ENCODE data around the gene B4GAT1.
A peak's percentile ranks its signal among the peaks of the same experiment; 100 is the strongest.
"Not testable (repeated sequence)": the region's sequence is repeated elsewhere in the genome, so short reads cannot be mapped to it uniquely, and the experiment has no call there.

The B4GAT1 gene

GRCh38 chr11:66322732-66323427, 24.5 kb downstream of the B4GAT1 start:
- DNase-seq = no peak

- no peak for DNase-seq
These were observed 25.8 kb downstream of the B4GAT1 start for GRCh38 chr11:66321606-66322005.

GRCh38 chr11:66320748-66321147, 26.7 kb downstream of the B4GAT1 start:
- not testable (repeated sequence) for DNase-seq

- DNase-seq = not testable (repeated sequence)
These were observed 27.1 kb downstream of the B4GAT1 start for GRCh38 chr11:66320289-66320688.

- DNase-seq = no peak
These were observed 28.8 kb downstream of the B4GAT1 start for GRCh38 chr11:66318600-66318970.

- DNase-seq = peak; percentile 73 to 82
These were observed 29.5 kb downstream of the B4GAT1 start for GRCh38 chr11:66317723-66318599.

GRCh38 chr11:66317322-66317722, 30.1 kb downstream of the B4GAT1 start:
- DNase-seq = peak; percentile 39 to 57

GRCh38 chr11:66316849-66317251, 30.6 kb downstream of the B4GAT1 start, which contains the start of gene CD248:
Gene CD248 (minus strand): TSS chr11:66317044. CDS start chr11:66317027, 17 bp downstream.
- no peak for DNase-seq

GRCh38 chr11:66315921-66316811, 31.3 kb downstream of the B4GAT1 start:
- no peak for DNase-seq

- DNase-seq = no peak
These were observed 31.9 kb downstream of the B4GAT1 start for GRCh38 chr11:66315498-66315885.

- DNase-seq = no peak
These were observed 32.6 kb downstream of the B4GAT1 start for GRCh38 chr11:66314561-66315497.

- DNase-seq = no peak
These were observed 33.3 kb downstream of the B4GAT1 start for GRCh38 chr11:66314186-66314501.

GRCh38 chr11:66313321-66314185, 33.9 kb downstream of the B4GAT1 start:
- DNase-seq = no peak

GRCh38 chr11:66312549-66313320, 34.7 kb downstream of the B4GAT1 start:
- peak; percentile 99 for DNase-seq

- DNase-seq = peak; percentile 98 to 99
These were observed 35.4 kb downstream of the B4GAT1 start for GRCh38 chr11:66311965-66312548.

- no peak for DNase-seq
These were observed 35.9 kb downstream of the B4GAT1 start for GRCh38 chr11:66311470-66311964.

GRCh38 chr11:66310803-66311440, 36.5 kb downstream of the B4GAT1 start:
- DNase-seq = not testable (repeated sequence)

GRCh38 chr11:66310324-66310723, 37.1 kb downstream of the B4GAT1 start:
- DNase-seq = no peak

GRCh38 chr11:66309475-66309874, 38.0 kb downstream of the B4GAT1 start:
- no peak for DNase-seq
